Glomerular visceral epithelial cell (primary cell): ENCODE results near the gene CD19.
"Not testable (repeated sequence)": the region's sequence is repeated elsewhere in the genome, so short reads cannot be mapped to it uniquely, and the experiment has no call there.

Source experiments
- DNase-seq: peaks from one replicate; pipeline ENCODE4 v3.0.0-alpha.2; 2016; ENCODE audit errors: extremely low spot score

The CD19 gene

DNA sequence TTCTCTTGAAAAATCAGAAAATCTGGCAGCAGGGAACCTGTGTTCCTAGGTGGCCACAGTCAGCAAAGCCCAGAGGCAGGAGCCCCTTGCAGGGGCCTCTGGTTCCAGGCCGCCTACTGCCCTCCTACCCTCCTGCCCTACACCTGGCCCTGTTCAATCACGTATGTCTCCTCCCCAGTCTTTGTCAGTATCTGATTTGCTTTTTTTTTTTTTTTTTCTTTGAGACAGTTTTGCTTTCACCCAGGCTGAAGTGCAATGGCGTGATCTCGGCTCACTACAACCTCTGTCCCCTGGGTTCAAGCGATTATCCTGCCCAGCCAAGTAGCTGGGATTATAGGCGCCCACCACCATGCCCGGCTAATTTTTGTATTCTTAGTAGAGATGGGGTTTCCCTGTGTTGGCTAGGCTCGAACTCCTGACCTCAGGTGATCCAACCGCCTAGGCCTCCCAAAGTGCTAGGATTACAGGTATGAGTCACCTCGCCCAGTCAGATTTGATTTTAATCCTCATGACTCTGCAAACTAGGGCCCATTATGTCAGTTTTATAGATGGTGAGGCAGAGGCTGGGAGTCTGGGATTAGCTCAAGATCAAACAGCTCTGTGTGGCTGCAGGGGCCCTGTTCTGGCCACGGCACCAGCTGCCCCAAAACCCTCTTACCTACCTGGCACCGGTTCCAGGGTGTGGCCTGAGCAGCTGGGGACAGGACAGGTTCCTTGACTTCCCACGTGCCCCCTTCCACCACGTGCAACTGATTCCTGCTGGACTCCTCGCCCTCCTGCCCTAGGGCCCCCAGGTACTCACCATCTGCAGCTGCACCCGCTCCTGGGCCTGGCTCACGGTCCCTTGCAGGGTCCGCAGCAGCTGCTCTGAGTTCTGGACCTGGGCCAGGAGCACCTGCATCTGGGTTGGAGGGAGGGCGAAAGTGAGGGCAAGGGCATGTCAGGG, 21.4 kb upstream of the CD19 start:
- DNase-seq: no peak

DNA sequence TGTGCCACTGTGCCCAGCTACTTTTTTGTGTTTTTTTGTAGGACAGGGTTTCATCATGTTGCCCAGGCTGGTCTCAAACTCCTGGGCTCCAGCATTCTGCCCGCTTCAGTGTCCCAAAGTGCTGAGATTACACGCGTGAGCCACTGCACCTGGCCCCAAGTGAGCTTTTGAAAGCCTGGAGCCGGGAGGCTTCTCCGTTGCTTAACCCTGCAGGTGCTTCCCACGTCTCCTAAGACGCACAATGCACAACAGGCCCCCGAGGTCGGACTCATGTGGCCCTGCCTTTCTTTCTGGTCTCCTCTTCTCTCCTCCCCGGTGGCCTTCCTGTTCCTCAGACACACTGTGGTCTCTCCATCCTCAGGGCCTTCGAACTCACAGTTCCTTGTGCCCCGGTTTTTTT, 19.2 kb upstream of the CD19 start:
- no peak for DNase-seq

- DNase-seq: no peak
Measured at GRCh38 chr16:28913946-28914724, 17.6 kb upstream of the CD19 start.

- no peak for DNase-seq
Measured at GRCh38 chr16:28915181-28915580, 16.6 kb upstream of the CD19 start.

- no peak for DNase-seq
Measured at GRCh38 chr16:28917095-28917494, 14.7 kb upstream of the CD19 start.

- DNase-seq: no peak
Measured at GRCh38 chr16:28918698-28919097, 13.1 kb upstream of the CD19 start.

DNA sequence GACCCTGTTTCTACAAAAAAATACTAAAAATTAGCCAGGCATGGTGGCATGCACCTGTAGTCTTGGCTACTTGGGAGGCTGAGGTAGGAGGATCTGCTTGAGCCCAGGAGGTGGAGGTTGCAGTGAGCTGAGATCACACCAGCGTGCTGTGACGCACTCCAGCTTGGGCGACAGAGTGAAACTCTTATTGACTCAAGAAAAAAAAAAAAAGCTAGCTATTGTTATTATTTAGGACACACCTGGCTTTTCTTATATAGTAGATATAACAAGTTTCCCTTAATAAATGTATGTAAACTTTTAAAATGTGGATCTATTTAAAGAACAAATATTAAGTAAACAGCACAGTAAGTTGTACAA, 8.6 kb upstream of the CD19 start:
- DNase-seq: no peak

- no peak for DNase-seq
Measured at GRCh38 chr16:28923652-28924398, 7.9 kb upstream of the CD19 start.

GRCh38 chr16:28924399-28924761, 7.4 kb upstream of the CD19 start:
- DNase-seq: no peak

- peak; percentile 92 for DNase-seq
Measured at GRCh38 chr16:28924762-28925385, 6.9 kb upstream of the CD19 start, which contains the start of gene RABEP2. TSS of gene RABEP2 (minus strand) at chr16:28925238. CDS start at chr16:28925163, 75 bp downstream.

DNA sequence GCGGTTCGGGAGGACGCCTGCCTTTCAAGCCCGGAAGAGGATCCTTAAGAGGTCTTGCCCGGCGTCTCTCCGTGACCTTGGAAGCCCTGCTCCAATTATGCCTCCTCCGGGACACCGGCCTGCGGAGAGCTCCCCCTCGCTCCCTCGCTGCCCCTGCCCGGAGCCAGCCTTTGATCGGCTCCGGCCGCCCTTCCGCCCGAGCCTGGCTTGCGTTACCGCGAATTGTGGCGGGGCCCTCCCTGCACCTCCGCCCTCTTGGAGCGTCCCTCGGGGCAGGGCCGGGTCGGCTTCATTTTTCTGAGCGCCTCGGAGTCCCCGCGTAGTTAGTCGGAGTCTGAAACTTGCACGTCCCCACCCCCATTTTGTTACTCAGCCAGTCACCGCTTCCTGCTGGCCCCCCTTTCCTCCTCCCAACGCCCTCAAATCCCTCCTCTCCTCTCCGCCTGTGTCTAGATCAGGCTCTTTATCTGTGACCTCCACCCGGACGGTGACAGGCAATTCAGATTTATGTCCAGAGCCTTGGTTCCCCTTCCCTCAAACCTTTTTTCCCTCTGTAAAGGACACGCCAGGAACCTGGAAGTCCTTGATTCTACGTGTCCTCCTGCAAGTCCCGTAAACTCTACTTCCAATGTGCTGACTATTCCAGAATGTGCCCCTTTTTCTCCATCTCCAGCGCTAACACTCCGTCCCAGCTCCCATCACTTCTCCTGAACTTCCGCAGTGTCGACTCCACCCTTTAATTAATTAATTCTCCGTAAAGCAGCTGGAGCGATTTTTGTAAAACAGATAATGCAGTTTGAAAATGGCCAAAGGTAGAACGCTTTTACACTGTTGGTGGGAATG, 6.2 kb upstream of the CD19 start:
- DNase-seq: peak; percentile 80

DNA sequence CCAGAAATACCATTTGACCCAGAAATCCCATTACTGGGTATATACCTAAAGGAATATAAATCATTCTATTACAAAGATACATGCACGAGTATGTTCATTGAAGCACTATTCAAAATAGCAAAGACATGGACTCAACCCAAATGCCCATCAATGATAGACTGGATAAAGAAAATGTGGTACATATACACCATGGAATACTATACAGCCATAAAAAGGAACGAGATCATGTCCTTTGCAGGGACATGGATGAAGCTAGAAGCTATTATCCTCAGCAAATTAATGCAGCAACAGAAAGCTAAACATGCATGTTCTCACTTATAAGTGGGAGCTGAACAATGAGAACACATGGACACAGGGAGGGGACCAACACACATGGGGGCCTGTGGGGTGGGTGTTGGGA, 5.5 kb upstream of the CD19 start:
- DNase-seq: not testable (repeated sequence)

DNA sequence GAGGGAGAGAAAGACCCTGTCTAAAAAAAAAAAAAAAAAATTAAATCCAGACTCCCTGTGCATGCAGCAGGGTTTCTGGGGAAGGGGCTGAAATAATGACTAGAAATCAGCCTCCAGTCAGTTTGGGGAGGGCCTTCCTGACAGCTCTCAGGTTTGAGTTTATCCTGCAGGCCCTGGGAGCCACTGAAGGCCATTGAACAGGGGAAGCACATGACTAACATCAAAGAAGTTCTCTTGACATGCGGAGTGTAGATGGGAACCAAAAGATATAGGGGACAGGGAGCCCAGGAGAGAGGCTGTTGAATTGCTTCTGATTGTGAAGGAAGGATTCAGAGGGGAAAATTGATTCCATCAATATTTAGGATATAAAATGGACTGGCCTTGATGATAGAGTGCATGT, 4.0 kb upstream of the CD19 start:
- no peak for DNase-seq

DNA sequence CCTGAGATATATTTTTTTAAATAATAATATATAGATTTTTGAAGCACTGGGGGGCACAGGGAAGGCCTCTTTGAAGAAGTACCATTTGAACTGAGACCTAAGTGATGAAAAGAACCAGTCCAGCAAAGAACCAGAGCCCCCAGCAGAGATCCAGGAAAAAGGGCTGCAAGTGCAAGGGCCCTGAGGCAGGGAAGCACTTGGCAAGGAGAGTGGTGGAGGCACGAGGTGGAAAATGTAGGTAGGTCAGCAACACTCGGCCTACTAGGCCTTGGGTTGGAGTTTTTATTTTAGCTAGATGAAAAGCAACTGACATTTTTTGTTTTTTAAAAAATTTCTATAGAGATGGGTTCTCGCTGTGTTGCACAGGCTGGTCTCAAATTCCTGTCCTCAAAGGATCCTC, 1.6 kb upstream of the CD19 start:
- DNase-seq: no peak

GRCh38 chr16:28930652-28931051, 1.1 kb upstream of the CD19 start:
- DNase-seq: no peak

GRCh38 chr16:28932339-28933141, 769 bp downstream of the CD19 start:
- no peak for DNase-seq

- no peak for DNase-seq
Measured at GRCh38 chr16:28933171-28933570, 1.4 kb downstream of the CD19 start.

GRCh38 chr16:28935346-28935745, 3.6 kb downstream of the CD19 start:
- no peak for DNase-seq

- DNase-seq: peak; percentile 68
Measured at GRCh38 chr16:28935924-28936783, 4.4 kb downstream of the CD19 start.
